Right lobe of liver (tissue), 4 donors: ENCODE measurements around the gene RIMBP2.

Experiments
- CTCF ChIP-seq, 4 donors: fragments of 200-600 bp in 3 of 4; fragments of 450-650 bp in 1 of 4; IDR thresholded peaks; one replicate each; pipeline versions ENCODE4 v1.5.1 to v1.8.0; 2016 to 2022; ENCODE audit warnings: antibody characterized with exemption in 4 of 4, mild to moderate bottlenecking in 2 of 4
- POLR2A ChIP-seq: fragments of 450-650 bp; IDR thresholded peaks from one replicate; pipeline ENCODE4 v1.6.1; 2017; ENCODE audit warnings: antibody characterized with exemption, mild to moderate bottlenecking
- donor health status: DM: no; HTN: no; CAD: no.
- donor health status: DM: no; HTN: no; CAD: no.
- donor health status: DM: no; HTN: yes; CAD: no.

DNA sequence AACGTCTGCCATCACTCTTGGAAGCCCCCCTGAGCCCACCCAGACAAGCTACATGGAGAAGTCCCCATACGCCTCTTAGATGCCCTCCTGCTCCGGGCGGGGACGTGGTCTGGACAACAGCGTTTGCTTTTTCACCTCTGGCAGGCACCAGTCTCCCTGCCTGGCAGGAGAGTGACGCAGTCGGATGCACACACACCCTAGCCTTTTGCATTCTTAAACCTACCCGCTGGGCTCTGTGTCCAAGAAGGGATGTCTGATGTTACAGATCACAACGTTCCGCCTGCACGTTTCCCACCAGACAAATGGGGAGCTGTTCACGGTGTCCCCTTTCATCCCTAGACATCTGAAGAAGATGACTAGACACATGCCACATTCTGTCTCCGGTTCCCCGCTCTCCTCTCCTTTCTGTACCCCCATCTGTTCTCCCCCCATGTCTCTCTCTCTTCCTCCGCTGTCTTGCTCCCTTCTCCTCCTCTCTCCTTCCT lies 100.2 kb downstream of the RIMBP2 start:
- TF ChIP-seq CTCF (IDR thresholded peaks at IDR 0.05), result no peak
- TF ChIP-seq POLR2A, result no peak
